ENCODE measurements around the gene MSX1.

Gene MSX1

DNA sequence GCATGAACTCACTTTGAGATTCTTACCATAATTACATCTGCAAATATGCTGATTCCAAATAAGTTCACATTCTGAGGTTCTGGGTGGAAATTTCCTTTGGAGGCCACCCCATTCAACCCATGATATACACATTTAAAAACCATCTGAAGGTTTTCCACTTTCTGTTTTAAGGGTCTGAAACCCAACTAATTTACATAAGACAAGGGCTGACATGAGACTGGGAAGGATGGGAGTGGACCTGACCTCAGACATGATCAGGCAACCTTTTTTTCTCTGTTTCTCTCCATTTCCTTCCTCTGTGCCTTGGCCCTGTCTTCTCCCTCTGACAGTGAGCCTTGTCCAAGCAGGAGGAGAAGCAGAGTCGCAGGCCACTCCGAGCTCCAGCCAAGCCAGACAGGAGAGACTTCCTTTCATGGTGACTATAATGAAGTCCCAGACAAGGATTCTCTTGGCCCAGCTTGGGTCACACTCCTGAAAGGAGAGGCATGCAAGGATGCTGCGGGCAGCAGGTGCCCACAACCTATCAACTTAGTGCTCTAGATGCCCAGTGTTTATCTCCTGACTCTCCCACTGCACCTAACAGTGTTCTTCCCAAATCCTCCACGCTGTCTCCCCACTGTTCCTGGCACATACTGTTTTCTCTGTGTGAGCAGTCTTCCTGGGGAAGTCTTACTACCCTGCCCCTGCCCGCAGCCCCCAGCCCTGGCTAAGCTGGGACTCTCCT lies 39.9 kb downstream of the MSX1 start:
- no peak for DNase-seq

- no peak for DNase-seq
Observed at GRCh38 chr4:4901877-4902276, 42.4 kb downstream of the MSX1 start.

- no peak for DNase-seq
Observed at GRCh38 chr4:4912155-4912554, 52.7 kb downstream of the MSX1 start.

- no peak for DNase-seq
Observed at GRCh38 chr4:4913147-4913561, 53.7 kb downstream of the MSX1 start.
